IMR-90 (cell line): ENCODE data around the gene GRAMD1B. TPM values are rescaled to one million over a fixed set of nuclear protein-coding genes. Genes with fewer than 3 reads are reported as not detected.

ENCODE experiments used
- ATAC-seq: fragments of 200-7000 bp; cut with Tn5 transposase; 2 replicates; pipeline ENCODE4 v1.9.1; 2020; ENCODE audit warnings: low read depth, mild to moderate bottlenecking, moderate library complexity
- BruUV-seq: library from RNA; stranded (reverse); fragments of 400-500 nt; replicated peaks from 2 replicates; lab custom pipeline; 2021; lab: Mats Ljungman, UMichigan
- CTCF ChIA-PET: fragments of 300-600 bp; formaldehyde crosslinking; extraction: SDS; loops from one replicate; lab custom pipeline; 2021; ENCODE audit warnings: antibody characterized with exemption; lab: Yijun Ruan, JAX
- POLR2A ChIA-PET: fragments of 300-600 bp; sonication (Branson Sonifier 250); formaldehyde crosslinking; loops from one replicate; lab custom pipeline; 2022; ENCODE audit warnings: antibody characterized with exemption; ENCODE audit not compliant: unreplicated experiment; lab: Charles Lee
- DNase-seq: peaks from one replicate; pipeline ENCODE4 v3.0.0; 2013
- H2AFZ ChIP-seq: replicated peaks from 2 replicates; pipeline ENCODE3; 2013; ENCODE audit warnings: low read length, mild to moderate bottlenecking; ENCODE audit not compliant: poor library complexity
- H2AK5ac ChIP-seq: 2 replicates; pipeline ENCODE4 v1.6.1; 2013; ENCODE audit warnings: low read depth, low read length, inconsistent platforms
- H2AK9ac ChIP-seq: replicated peaks from 2 replicates; pipeline ENCODE3; 2013; ENCODE audit warnings: mild to moderate bottlenecking, low read depth, low read length, moderate library complexity; ENCODE audit not compliant: poor library complexity
- H2BK120ac ChIP-seq: 2 replicates; pipeline ENCODE4 v1.6.1; 2013; ENCODE audit warnings: low read depth, low read length, inconsistent platforms
- H2BK15ac ChIP-seq: 3 replicates; pipeline ENCODE4 v1.6.1; 2013; ENCODE audit warnings: low read depth, low read length, inconsistent platforms
- H2BK20ac ChIP-seq: 2 replicates; pipeline ENCODE4 v1.6.1; 2013; ENCODE audit warnings: low read depth, mild to moderate bottlenecking, inconsistent platforms, low read length, moderate library complexity
- H2BK5ac ChIP-seq: 2 replicates; pipeline ENCODE4 v1.6.1; 2013; ENCODE audit warnings: mild to moderate bottlenecking, low read depth, low read length, inconsistent platforms; ENCODE audit not compliant: poor library complexity, severe bottlenecking
- H3K14ac ChIP-seq: replicated peaks from 2 replicates; pipeline ENCODE4 v1.6.1; 2013; ENCODE audit warnings: low read depth, low read length, inconsistent platforms
- H3K18ac ChIP-seq: 2 replicates; pipeline ENCODE4 v1.6.1; 2013; ENCODE audit warnings: low read depth, low read length, control low read depth
- H3K23ac ChIP-seq: 2 replicates; pipeline ENCODE4 v1.6.1; 2013; ENCODE audit warnings: low read depth, low read length, inconsistent platforms
- H3K27ac ChIP-seq: 2 replicates; pipeline ENCODE4 v1.5.1; 2013; ENCODE audit warnings: mild to moderate bottlenecking, control low read depth, low read length; ENCODE audit not compliant: insufficient read depth
- H3K27me3 ChIP-seq: 2 replicates; pipeline ENCODE4 v1.6.1; 2013; ENCODE audit warnings: low read length; ENCODE audit not compliant: control insufficient read depth, insufficient read depth
- H3K36me3 ChIP-seq: 2 replicates; pipeline ENCODE4 v1.6.1; 2013; ENCODE audit warnings: low read length, mixed read lengths; ENCODE audit not compliant: control insufficient read depth, insufficient read depth
- H3K4ac ChIP-seq: 2 replicates; pipeline ENCODE4 v1.6.1; 2013; ENCODE audit warnings: low read depth, low read length, inconsistent platforms
- H3K4me1 ChIP-seq: 2 replicates; pipeline ENCODE4 v1.6.1; 2013; ENCODE audit warnings: low read length, mixed read lengths; ENCODE audit not compliant: control insufficient read depth, insufficient read depth
- H3K4me2 ChIP-seq: 2 replicates; pipeline ENCODE4 v1.6.1; 2013; ENCODE audit warnings: low read depth, mild to moderate bottlenecking, control low read depth, low read length, moderate library complexity
- H3K4me3 ChIP-seq: 2 replicates; pipeline ENCODE4 v1.5.1; 2013; ENCODE audit warnings: low read depth, mild to moderate bottlenecking, control low read depth, low read length, moderate library complexity; ENCODE audit not compliant: insufficient read depth
- H3K56ac ChIP-seq: 2 replicates; pipeline ENCODE4 v1.6.1; 2013; ENCODE audit warnings: low read length, inconsistent platforms; ENCODE audit not compliant: insufficient read depth; ENCODE audit errors: extremely low read depth
- H3K79me1 ChIP-seq, 2 experiments: 2 replicates each; pipeline ENCODE4 v1.6.1; 2013; ENCODE audit warnings: low read length in 2 of 2, inconsistent platforms in 1 of 2, low read depth in 1 of 2
- H3K9ac ChIP-seq: 2 replicates; pipeline ENCODE4 v1.6.1; 2013; ENCODE audit warnings: low read depth, low read length, control low read depth
- H3K9me1 ChIP-seq: 2 replicates; pipeline ENCODE4 v1.6.1; 2013; ENCODE audit warnings: low read length, inconsistent platforms; ENCODE audit not compliant: insufficient read depth
- H3K9me3 ChIP-seq: 2 replicates; pipeline ENCODE4 v1.6.1; 2013; ENCODE audit warnings: low read length; ENCODE audit not compliant: control insufficient read depth, insufficient read depth
- H4K20me1 ChIP-seq: 2 replicates; pipeline ENCODE4 v1.6.1; 2013; ENCODE audit warnings: low read length, inconsistent platforms; ENCODE audit not compliant: insufficient read depth
- H4K5ac ChIP-seq: 2 replicates; pipeline ENCODE4 v1.6.1; 2013; ENCODE audit warnings: mild to moderate bottlenecking, low read depth, low read length, control low read depth
- H4K8ac ChIP-seq, 2 experiments: 2 replicates each; pipeline ENCODE4 v1.6.1; 2013; ENCODE audit warnings: low read depth in 2 of 2, low read length in 2 of 2, control low read depth in 1 of 2, inconsistent platforms in 1 of 2
- H4K91ac ChIP-seq: 2 replicates; pipeline ENCODE4 v1.6.1; 2013; ENCODE audit warnings: low read depth, low read length, inconsistent platforms; ENCODE audit not compliant: insufficient read depth
- BHLHE40 ChIP-seq: fragments of 150-350 bp; IDR thresholded peaks from 2 replicates; pipeline ENCODE4 v1.6.1; 2016; ENCODE audit warnings: mild to moderate bottlenecking, low read depth, low read length
- CHD1 ChIP-seq: IDR thresholded peaks from 2 replicates; pipeline ENCODE4 v1.6.1; 2012; ENCODE audit warnings: low read depth, low read length, improper control_type of control experiment
- RAD21 ChIP-seq: IDR thresholded peaks from 2 replicates; pipeline ENCODE4 v1.6.1; 2012; ENCODE audit warnings: low read length, improper control_type of control experiment
- SMC3 ChIP-seq: fragments of 150-350 bp; IDR thresholded peaks from 2 replicates; pipeline ENCODE4 v1.6.1; 2016; ENCODE audit warnings: low read depth, mild to moderate bottlenecking, antibody characterized with exemption, low read length, moderate library complexity
- WGBS, 2 experiments: methylation state at CpG; one replicate each; pipeline versions ENCODE4 v1.1.5 to v1.1.7; 2013; ENCODE audit warnings: missing lambda C conversion rate in 2 of 2; ENCODE audit not compliant: insufficient read length in 1 of 2; ENCODE audit errors: extremely low coverage in 2 of 2; 5-methylcytosine and 5-hydroxymethylcytosine counted together
- dilution Hi-C: fragments of 300-500 bp; cut with HindIII; formaldehyde crosslinking; loops from one replicate; pipeline ENCODE4 v1.14.3; 2018; ENCODE audit warnings: low sequenced_read_pairs; ENCODE audit not compliant: unreplicated experiment
- in situ Hi-C: fragments of 300-500 bp; cut with MboI; formaldehyde crosslinking; loops from 3 replicates; pipeline ENCODE4 v1.14.3; 2019; ENCODE audit warnings: low sequenced_read_pairs, inconsistent platforms, mixed read lengths
- intact Hi-C: fragments of 100-400 bp; cut with micrococcal nuclease; formaldehyde crosslinking; loops from 2 replicates; pipeline ENCODE4 v1.10.0; 2022
- polyA plus RNA-seq, 3 experiments: library from polyadenylated mRNA; depleted of rRNA; stranded (reverse); fragments of >200 nt; gene quantifications; 2 replicates each; pipeline ENCODE4 v1.2.3, GENCODE V29; 2012; ENCODE audit warnings: low replicate concordance in 1 of 3
- total RNA-seq: library from RNA; depleted of rRNA; stranded (reverse); fragments of >200 nt; gene quantifications from 2 replicates; pipeline ENCODE4 v1.2.3, GENCODE V29; 2012
- TF ChIP-seq, protein P1 (sequence below): fragments of 150-350 bp; IDR thresholded peaks from 2 replicates; pipeline ENCODE4 v1.6.1; 2017; ENCODE audit warnings: mild to moderate bottlenecking, antibody characterized with exemption, low read length, low read depth
- TF ChIP-seq, protein P2 (sequence below): conservative IDR thresholded peaks from 2 replicates; pipeline ENCODE4 v1.5.1; 2012; ENCODE audit warnings: mild to moderate bottlenecking, low read depth, low read length, improper control_type of control experiment

Gene GRAMD1B
- total and polyA plus RNA-seq, 2 of the 4 experiments (the other 2 are of a cell fraction), result 7.1 to 7.2 TPM

DNA sequence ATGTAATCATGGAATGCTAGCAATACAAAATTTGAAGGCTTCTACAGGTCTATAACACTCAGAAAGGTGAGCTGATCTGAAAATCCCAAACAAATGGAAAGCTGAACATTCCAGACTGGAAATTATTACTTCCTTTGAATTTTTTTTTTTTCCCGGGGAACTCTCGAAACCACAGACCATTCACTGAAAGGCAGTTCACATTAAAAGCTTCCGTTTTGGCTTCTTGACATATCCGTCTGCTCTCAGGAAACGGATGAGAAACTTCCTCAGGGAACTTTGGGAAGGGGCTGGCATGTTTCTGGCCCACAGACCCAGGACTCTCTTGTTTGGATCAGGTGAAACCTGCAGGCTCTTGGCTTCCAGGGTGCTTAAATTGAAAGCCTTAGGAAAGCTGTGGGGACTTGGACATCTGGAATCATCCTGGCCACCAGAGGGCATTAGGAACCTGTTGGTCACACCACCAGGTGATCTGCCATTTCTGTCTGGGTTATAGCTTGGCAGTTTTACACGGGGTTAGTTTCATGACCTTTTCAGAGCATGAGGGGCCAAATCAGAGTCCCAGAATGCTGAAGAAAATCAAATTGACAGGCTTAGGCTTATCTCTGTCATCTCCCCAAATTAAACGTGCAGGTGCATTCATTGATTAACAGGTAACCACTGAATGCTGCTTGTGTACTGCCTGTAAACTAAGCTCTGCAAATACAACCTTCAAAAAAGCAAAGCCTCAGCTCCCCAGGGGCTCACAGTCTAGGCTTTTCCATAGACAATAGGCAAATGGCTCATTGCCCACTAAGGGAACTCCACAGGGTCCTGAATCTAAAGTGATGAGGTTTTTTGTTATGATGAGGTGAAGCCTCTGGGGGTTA, 22.7 kb upstream of the GRAMD1B start:
- no peak overlapping the region for H2AK5ac ChIP-seq
- ATAC-seq (peak; percentile 56), DNase-seq (peak; percentile 78)
- intact Hi-C loops (loop anchor here (1.0 kb wide), 3 partner anchors 67 to 170 kb away; no protein-coding TSS in a partner anchor), dilution Hi-C loops (no loop called here), in situ Hi-C loops (loop anchor here (5.0 kb wide), 1 partner anchor 70 kb away; no protein-coding TSS in a partner anchor)
- H3K4me1 ChIP-seq, result no peaks in the 10 kb centered on the region
- ChIA-PET CTCF (interaction anchor here (0.7 to 3.3 kb wide), 13 partner anchors 10 to 146 kb away, joined by 3 to 15 read pairs (median 3); no protein-coding TSS in a partner anchor), POLR2A (no interaction called here)
- H3K27me3 ChIP-seq, result peaks cover 41% of the 10 kb centered on the region
- no peak overlapping the region for H4K5ac ChIP-seq
- no peak overlapping the region for H3K4ac ChIP-seq
- H3K14ac ChIP-seq, result no peak overlapping the region
- TF ChIP-seq SMC3 (peak; percentile 87), CHD1 (no peak), BHLHE40 (no peak), RAD21 (peak; percentile 84)
- TF ChIP-seq, protein P1, sequence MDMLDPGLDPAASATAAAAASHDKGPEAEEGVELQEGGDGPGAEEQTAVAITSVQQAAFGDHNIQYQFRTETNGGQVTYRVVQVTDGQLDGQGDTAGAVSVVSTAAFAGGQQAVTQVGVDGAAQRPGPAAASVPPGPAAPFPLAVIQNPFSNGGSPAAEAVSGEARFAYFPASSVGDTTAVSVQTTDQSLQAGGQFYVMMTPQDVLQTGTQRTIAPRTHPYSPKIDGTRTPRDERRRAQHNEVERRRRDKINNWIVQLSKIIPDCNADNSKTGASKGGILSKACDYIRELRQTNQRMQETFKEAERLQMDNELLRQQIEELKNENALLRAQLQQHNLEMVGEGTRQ, result no peak
- TF ChIP-seq, protein P2, sequence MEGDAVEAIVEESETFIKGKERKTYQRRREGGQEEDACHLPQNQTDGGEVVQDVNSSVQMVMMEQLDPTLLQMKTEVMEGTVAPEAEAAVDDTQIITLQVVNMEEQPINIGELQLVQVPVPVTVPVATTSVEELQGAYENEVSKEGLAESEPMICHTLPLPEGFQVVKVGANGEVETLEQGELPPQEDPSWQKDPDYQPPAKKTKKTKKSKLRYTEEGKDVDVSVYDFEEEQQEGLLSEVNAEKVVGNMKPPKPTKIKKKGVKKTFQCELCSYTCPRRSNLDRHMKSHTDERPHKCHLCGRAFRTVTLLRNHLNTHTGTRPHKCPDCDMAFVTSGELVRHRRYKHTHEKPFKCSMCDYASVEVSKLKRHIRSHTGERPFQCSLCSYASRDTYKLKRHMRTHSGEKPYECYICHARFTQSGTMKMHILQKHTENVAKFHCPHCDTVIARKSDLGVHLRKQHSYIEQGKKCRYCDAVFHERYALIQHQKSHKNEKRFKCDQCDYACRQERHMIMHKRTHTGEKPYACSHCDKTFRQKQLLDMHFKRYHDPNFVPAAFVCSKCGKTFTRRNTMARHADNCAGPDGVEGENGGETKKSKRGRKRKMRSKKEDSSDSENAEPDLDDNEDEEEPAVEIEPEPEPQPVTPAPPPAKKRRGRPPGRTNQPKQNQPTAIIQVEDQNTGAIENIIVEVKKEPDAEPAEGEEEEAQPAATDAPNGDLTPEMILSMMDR, result peak; percentile 76
- no peaks in the 10 kb centered on the region for H3K79me1 ChIP-seq
- no peak overlapping the region for H2BK20ac ChIP-seq
- H2BK120ac ChIP-seq, result no peak overlapping the region
- H3K23ac ChIP-seq, result no peak overlapping the region
- peak overlapping the region; percentile 67 for H3K4me2 ChIP-seq
- no peaks in the 10 kb centered on the region for H3K36me3 ChIP-seq
- H2BK15ac ChIP-seq, result no peak overlapping the region
- H3K56ac ChIP-seq, result no peak overlapping the region
- H3K9me1 ChIP-seq, result no peaks in the 10 kb centered on the region
- no peak overlapping the region for H2BK5ac ChIP-seq
- H3K9ac ChIP-seq, result no peak overlapping the region
- no peak overlapping the region for H4K91ac ChIP-seq
- H2AK9ac ChIP-seq, result no peak overlapping the region
- no peak overlapping the region for H4K8ac ChIP-seq
- peak overlapping the region; percentile 65 for H2AFZ ChIP-seq
- no peak overlapping the region for H3K27ac ChIP-seq
- H3K9me3 ChIP-seq, result no peaks in the 10 kb centered on the region
- BruUV-seq, result no TSS peak
- no peak overlapping the region for H3K18ac ChIP-seq
- H4K20me1 ChIP-seq, result no peaks in the 10 kb centered on the region
- no peak overlapping the region for H3K4me3 ChIP-seq
- 43% methylated on average over 1 of the region's 7 CpGs; no CpG with 5 or more reads in 1 of the 2 experiments for WGBS, 2 experiments
